Panc1 (cell line): Measurements from ENCODE around the gene SYNRG.

ENCODE experiments used
- CTCF ChIP-seq: fragments of 450-650 bp; IDR thresholded peaks from 2 replicates; pipeline ENCODE4 v1.5.1; 2017; ENCODE audit warnings: mild to moderate bottlenecking
- POLR2AphosphoS5 ChIP-seq: IDR thresholded peaks from 2 replicates; pipeline ENCODE4 v1.6.1; 2012; ENCODE audit warnings: mild to moderate bottlenecking, low read depth, low read length, moderate library complexity
- REST ChIP-seq, 2 experiments: IDR thresholded peaks; 2 replicates each; pipeline ENCODE4 v1.6.1; 2011 to 2012; ENCODE audit warnings: low read depth in 2 of 2, control low read depth in 1 of 2, low read length in 1 of 2, mild to moderate bottlenecking in 1 of 2, moderate library complexity in 1 of 2; ENCODE audit not compliant: insufficient read depth in 1 of 2
- SIN3A ChIP-seq: IDR thresholded peaks from 2 replicates; pipeline ENCODE4 v1.6.1; 2012; ENCODE audit warnings: low read depth, mild to moderate bottlenecking, low read length, moderate library complexity, borderline replicate concordance; ENCODE audit not compliant: insufficient read depth
- TCF7L2 ChIP-seq: IDR thresholded peaks from 2 replicates; pipeline ENCODE4 v1.6.1; 2011; ENCODE audit warnings: mild to moderate bottlenecking, low read depth, low read length, inconsistent platforms

GRCh38 chr17:37585066-37585465, 24.2 kb downstream of the SYNRG start:
- no peak for TF ChIP-seq CTCF
- TF ChIP-seq SIN3A = no peak
- TF ChIP-seq REST (IDR thresholded peaks at IDR 0.05; ENCODE audit: insufficient read depth in 1 of 2, low read depth in 2 of 2, low read length in 1 of 2) = no peak
- no peak for TF ChIP-seq POLR2AphosphoS5
- TF ChIP-seq TCF7L2 = no peak
